AG09309 (cell line): ENCODE results near the gene RD3L.

Source experiments
- DNase-seq: peaks from one replicate; pipeline ENCODE4 v3.0.0-alpha.2; 2010; ENCODE audit warnings: low read depth
- H3K4me3 ChIP-seq: 2 replicates; pipeline ENCODE4 v1.5.1; 2011; ENCODE audit warnings: mild to moderate bottlenecking, low read depth, low read length, moderate library complexity; ENCODE audit not compliant: control insufficient read depth
- TF ChIP-seq, protein P1 (sequence below): IDR thresholded peaks from 2 replicates; pipeline ENCODE4 v1.5.1; 2011; ENCODE audit warnings: mild to moderate bottlenecking, low read depth, low read length, inconsistent platforms; ENCODE audit not compliant: insufficient read depth, control insufficient read depth; ENCODE audit errors: missing control alignments

RD3L gene

DNA sequence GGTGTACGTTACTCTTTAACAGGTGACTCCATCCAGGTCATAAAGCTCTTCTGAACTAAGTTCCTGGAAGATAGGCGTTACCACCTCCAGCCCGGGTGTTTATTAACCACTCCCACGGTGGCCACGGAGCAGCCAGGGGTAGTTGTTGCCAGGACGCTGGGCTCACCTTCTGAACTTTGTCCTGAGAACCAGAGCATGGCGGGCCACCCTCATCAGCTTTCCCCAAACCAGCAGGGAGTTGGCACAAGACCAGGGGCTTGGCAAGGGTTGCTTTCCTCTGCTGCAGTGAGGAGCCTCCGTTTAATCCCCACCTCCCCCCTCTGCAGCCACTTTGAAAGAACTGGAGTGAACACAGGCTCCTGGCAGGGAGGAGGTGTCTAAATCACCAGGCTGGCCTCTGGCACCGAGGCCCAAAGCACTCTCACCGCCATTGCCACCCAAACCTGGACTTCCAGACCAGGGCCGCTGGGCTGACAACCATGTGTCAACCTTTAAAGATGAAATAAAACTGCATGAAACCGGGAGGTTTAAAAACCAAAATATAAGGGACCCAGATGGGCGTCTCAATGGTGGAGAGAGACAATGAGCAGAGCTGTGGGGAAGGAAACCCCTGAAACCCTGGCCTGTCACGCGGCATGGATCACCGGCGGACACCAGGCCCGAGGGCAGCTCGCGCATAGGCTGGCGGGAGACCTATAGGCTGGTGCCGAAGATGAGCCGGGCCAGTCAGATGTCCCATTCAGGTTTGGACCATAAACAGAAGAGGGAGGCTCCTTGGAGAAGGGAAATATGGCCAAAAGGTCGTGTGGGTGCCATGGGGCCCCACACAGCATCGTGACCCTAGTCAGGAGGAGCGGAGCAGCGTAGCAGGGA lies 45.0 kb downstream of the RD3L start:
- TF ChIP-seq, protein P1, sequence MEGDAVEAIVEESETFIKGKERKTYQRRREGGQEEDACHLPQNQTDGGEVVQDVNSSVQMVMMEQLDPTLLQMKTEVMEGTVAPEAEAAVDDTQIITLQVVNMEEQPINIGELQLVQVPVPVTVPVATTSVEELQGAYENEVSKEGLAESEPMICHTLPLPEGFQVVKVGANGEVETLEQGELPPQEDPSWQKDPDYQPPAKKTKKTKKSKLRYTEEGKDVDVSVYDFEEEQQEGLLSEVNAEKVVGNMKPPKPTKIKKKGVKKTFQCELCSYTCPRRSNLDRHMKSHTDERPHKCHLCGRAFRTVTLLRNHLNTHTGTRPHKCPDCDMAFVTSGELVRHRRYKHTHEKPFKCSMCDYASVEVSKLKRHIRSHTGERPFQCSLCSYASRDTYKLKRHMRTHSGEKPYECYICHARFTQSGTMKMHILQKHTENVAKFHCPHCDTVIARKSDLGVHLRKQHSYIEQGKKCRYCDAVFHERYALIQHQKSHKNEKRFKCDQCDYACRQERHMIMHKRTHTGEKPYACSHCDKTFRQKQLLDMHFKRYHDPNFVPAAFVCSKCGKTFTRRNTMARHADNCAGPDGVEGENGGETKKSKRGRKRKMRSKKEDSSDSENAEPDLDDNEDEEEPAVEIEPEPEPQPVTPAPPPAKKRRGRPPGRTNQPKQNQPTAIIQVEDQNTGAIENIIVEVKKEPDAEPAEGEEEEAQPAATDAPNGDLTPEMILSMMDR: no peak
- no peak for DNase-seq
- H3K4me3 ChIP-seq: no peak overlapping the region

DNA sequence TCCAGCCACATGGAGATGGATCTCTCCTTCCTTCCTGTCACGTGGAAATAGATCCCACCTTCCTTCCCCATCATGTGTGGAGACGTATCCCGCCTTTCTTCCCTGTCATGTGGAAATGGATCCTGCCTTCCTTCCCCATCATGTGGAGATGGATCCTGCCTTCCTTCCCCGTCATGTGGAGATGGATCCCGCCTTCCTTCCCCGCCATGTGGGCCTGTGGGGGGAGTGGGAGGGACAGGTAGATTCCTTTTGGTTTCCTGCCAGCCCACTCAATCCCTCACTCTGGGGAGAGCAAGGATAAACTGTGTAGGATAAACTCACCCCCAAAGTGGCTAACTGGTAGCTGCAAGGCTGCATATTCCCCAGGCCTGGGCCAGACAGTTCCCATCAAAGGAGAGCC lies 45.8 kb downstream of the RD3L start:
- no peak for DNase-seq
- H3K4me3 ChIP-seq: no peak overlapping the region
- TF ChIP-seq, protein P1: no peak

DNA sequence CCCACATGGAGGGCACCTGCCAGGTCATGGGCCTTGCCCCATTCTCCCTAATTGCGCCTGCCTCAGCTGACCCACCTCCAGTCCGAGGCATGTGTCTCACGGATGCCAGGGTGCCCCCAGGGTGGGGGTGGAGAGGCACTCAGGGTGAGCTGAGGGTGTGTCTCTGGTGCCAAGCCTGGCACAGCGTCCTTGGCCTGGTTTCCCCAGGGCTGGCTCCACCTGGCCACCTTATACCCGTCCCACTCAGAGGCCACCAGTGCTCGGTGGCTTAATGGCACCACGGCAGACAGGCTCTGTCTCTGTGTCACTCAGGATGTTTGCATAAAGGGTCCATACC lies 47.6 kb downstream of the RD3L start:
- H3K4me3 ChIP-seq: no peak overlapping the region
- TF ChIP-seq, protein P1: no peak
- DNase-seq: no peak

DNA sequence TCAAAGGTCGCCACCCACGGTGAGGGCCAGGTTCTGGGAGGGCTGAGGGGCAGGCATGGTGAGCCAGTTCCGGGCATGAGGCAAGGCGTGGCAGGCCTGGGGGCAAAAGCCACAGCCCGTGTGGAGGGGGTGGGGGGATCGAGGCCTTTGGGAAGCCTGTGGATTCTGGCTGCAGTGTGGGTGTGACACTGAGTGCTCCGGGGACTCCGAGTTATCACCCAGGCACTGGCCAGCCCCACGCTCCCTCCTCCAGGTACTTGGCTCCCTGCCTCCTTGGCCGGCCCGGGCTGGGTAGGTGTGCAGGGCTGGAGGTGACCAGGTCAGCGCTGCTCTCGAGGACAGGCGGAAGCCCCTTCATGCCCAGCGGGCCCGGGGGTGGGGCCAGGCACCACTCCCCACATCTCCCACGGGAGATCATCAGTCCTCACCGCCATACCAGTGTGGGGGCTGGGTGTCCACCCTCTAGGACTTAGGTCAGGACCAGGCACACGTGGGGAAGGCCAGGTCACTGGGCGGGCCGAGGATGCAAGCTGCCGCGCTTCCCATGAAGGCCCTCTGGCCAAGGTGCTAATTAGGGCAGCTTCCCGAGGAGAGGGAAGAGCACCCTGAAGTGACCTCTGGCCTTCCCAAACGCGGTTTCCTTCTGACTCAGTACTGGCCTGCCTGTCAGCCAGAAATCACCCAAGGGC lies 48.2 kb downstream of the RD3L start:
- no peak for DNase-seq
- no peak overlapping the region for H3K4me3 ChIP-seq
- TF ChIP-seq, protein P1: no peak

DNA sequence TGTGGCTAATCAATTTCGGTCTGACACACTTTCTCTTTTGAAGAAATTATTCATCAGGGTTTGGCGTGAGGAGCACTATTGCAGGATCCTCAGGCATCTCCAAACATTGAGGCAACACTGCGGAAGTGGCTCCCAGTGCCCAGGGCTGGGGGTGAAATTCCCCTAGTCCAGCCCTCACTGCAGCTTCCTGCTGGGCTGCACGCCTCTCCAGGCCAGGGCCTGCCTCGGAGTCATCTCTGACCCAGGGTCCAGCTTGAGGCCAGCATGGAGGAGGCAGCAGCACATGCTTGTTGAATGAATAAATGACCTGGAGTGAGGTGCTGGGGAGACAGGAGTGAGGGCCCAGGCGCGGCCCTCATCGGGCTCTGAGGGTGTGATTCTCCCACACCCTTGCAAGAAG lies 50.1 kb downstream of the RD3L start:
- TF ChIP-seq, protein P1: no peak
- H3K4me3 ChIP-seq: no peak overlapping the region
- no peak for DNase-seq

DNA sequence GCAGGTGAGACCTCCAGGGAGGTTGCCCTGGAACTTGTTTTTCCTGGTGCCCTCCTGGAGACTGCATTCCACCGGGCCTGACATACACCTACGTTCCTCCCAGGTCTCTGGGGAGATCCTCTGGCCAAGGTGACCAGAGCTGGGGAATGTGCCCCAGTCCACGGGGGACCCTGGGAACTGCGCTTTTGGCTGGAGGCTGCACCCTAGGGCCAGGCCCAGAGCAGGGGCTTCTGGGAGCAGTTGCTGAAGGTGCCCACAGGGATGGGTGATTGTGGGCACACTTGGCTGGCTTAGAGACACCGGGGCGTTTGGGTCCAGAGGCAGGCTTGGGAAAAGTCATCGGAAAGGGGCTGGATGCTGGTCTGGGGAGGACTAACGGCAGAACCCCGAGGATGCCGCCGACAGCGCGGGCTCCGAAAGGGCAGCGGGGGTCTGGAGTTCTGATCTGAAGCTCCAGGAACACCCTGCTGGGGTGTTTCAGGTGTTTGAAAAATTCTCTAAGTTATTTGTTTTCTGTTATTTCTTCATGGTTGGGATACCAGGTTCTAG lies 50.6 kb downstream of the RD3L start:
- no peak overlapping the region for H3K4me3 ChIP-seq
- TF ChIP-seq, protein P1: no peak
- no peak for DNase-seq
